ENCODE measurements around the gene TYW1B.
A peak's percentile ranks its signal among the peaks of the same experiment; 100 is the strongest.
"Not testable (repeated sequence)": the region's sequence is repeated elsewhere in the genome, so short reads cannot be mapped to it uniquely, and the experiment has no call there.

TYW1B gene

GRCh38 chr7:72827839-72828591, at the start of gene TYW1B:
Gene TYW1B (minus strand): TSS chr7:72828200. CDS start chr7:72828075, 125 bp downstream.
- H3K27ac ChIP-seq = peak within 1 kb of the TSS; percentile 62

GRCh38 chr7:72867591-72867990, 39.6 kb upstream of the TYW1B start:
- not testable (repeated sequence) for H3K27ac ChIP-seq

- H3K27ac ChIP-seq = not testable (repeated sequence)
These were observed 30.9 kb upstream of the TYW1B start for GRCh38 chr7:72858846-72859400.

- not testable (repeated sequence) for H3K27ac ChIP-seq
These were observed 29.9 kb upstream of the TYW1B start for GRCh38 chr7:72857925-72858324.

DNA sequence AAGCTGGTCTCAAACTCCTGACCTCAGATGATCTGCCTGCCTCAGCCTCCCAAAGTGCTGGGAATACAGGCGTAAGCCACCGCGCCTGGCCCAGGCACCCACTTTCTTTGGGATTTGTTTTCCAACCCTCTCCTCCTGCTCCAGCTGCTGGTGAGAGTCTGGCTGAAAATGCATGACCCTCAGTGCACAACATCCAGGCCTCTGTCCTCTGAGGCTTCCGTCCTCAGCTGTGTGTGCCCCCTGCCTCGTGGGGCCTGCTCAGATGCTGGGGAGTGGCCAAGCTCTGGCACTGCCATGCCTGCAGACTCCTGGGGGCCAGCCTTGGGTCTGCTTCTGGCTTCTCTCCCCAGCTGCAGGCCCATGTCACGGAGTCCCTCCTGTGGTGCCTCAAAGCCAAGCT, 27.3 kb upstream of the TYW1B start:
- not testable (repeated sequence) for H3K27ac ChIP-seq

GRCh38 chr7:72852937-72853336, 24.9 kb upstream of the TYW1B start:
- H3K27ac ChIP-seq = 0 out of 2 replicates have a peak overlapping the region, but pooled peaks have one; percentile 33

DNA sequence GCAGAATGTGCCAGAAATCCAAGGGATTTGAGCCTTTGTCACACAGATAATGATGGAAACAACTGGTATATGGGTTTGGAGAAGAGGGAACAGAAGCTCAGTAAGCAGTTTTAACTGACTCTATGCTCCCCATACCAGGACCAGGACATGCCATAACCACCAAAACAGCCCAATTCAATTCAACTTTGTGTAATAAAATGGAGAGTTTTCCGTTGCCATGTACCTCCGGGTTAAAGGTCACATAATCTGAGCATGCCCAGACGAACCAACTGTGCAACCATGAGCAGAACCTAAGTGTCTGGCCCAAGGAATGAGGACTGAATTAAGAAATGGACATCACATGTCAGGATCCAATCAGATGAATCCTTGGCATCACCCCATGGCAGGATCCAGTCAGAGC, 22.7 kb upstream of the TYW1B start:
- not testable (repeated sequence) for H3K27ac ChIP-seq

GRCh38 chr7:72844146-72844545, 16.1 kb upstream of the TYW1B start:
- H3K27ac ChIP-seq = not testable (repeated sequence)

DNA sequence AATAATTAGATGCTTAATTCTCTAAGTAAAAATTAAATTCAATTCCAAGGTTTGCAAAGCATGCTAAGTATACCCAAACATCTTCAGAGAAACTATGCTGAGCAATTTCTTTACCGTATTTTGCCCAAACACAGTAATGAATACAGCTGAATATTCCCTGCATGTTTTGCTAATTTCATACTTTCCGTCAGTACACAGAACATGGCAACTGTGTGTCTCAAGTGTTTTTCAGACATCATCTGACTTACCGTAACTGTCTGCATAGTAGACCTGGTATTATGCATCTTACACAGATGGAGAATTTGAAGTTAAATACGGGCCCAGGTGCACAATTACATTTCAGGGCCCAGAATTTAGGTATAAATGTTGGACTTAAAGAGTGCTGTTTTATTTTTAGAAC, 15.2 kb upstream of the TYW1B start:
- not testable (repeated sequence) for H3K27ac ChIP-seq

GRCh38 chr7:72840966-72841511, 13.0 kb upstream of the TYW1B start:
- H3K27ac ChIP-seq = not testable (repeated sequence)

DNA sequence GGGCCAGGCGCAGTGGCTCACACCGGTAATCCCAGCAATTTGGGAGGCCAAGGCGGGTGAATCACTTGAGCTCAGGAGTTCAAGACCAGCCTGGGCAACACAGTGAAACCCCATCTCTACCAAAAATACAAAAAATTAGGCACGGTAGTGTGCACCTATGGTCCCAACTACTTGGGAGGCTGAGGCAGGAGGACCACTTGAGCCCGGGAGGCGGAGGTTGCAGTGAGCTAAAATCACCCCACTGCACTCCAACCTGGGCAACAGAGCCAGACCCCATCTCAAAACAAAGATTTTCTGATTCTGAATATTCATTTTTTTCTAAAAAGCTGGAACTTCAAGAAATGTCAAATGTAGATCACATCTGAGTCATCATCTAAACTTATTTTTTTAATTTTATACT, 10.3 kb upstream of the TYW1B start:
- not testable (repeated sequence) for H3K27ac ChIP-seq

DNA sequence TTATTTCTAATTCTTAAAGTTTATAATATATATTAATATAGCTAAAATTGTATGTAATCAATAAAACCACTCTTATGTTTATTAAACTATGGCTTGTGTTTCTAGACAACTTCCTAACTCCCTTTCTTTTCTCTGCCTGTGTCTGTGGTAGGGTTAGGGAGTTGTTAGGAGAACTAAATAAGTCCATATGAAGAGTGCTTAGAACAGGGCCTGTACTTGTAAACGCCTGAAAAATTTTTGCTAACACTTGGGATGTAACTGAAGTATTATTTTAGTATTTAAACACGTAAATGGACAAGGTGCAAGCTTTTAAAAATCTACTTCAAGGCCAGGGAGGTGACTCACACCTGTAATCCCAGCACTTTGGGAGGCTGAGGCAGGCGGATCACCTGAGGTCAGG, 9.3 kb upstream of the TYW1B start:
- H3K27ac ChIP-seq = not testable (repeated sequence)

- H3K27ac ChIP-seq = peak overlapping the region; percentile 74
These were observed 2.6 kb upstream of the TYW1B start for GRCh38 chr7:72830567-72830966.

- TF ChIP-seq, protein P1, sequence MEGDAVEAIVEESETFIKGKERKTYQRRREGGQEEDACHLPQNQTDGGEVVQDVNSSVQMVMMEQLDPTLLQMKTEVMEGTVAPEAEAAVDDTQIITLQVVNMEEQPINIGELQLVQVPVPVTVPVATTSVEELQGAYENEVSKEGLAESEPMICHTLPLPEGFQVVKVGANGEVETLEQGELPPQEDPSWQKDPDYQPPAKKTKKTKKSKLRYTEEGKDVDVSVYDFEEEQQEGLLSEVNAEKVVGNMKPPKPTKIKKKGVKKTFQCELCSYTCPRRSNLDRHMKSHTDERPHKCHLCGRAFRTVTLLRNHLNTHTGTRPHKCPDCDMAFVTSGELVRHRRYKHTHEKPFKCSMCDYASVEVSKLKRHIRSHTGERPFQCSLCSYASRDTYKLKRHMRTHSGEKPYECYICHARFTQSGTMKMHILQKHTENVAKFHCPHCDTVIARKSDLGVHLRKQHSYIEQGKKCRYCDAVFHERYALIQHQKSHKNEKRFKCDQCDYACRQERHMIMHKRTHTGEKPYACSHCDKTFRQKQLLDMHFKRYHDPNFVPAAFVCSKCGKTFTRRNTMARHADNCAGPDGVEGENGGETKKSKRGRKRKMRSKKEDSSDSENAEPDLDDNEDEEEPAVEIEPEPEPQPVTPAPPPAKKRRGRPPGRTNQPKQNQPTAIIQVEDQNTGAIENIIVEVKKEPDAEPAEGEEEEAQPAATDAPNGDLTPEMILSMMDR (conservative IDR thresholded peaks at IDR 0.05) = peak; percentile 78
- peak overlapping the region; percentile 74 for H3K27ac ChIP-seq
These were observed 1.8 kb upstream of the TYW1B start for GRCh38 chr7:72829687-72830354.

- H3K27ac ChIP-seq = peak overlapping the region; percentile 74
These were observed 1.3 kb upstream of the TYW1B start for GRCh38 chr7:72829291-72829686.
